PC-3 (cell line): ENCODE results near the gene CPT2. TPM values are rescaled to one million over a fixed set of nuclear protein-coding genes. Genes with fewer than 3 reads are reported as not detected.

Experiments
- ATAC-seq: fragments of 200-7000 bp; cut with Tn5 transposase; 2 replicates; pipeline ENCODE4 v1.9.1; 2020; ENCODE audit warnings: mild to moderate bottlenecking, moderate library complexity
- BruUV-seq: library from RNA; stranded (reverse); fragments of 400-500 nt; replicated peaks from 2 replicates; lab custom pipeline; 2021; lab: Mats Ljungman, UMichigan
- CTCF ChIA-PET: fragments of 300-600 bp; sonication (Branson Sonifier 250); formaldehyde crosslinking; loops from one replicate; lab custom pipeline; 2022; ENCODE audit warnings: antibody characterized with exemption; lab: Charles Lee
- POLR2A ChIA-PET: fragments of 300-600 bp; sonication (Branson Sonifier 250); formaldehyde crosslinking; loops from one replicate; lab custom pipeline; 2022; ENCODE audit warnings: antibody characterized with exemption; ENCODE audit not compliant: unreplicated experiment; lab: Charles Lee
- DNase-seq: peaks from one replicate; pipeline ENCODE4 v3.0.0-alpha.2; 2015
- H2AFZ ChIP-seq: fragments of 300-600 bp; sonication (generic); 2 replicates; pipeline ENCODE4 v1.6.0; 2016; ENCODE audit warnings: antibody characterized with exemption, low read length
- H3F3A ChIP-seq: fragments of 300-600 bp; sonication (generic); one replicate; pipeline ENCODE4 v1.6.0; 2017; ENCODE audit warnings: antibody characterized with exemption, low read length, control low read depth, mild to moderate bottlenecking; ENCODE audit not compliant: unreplicated experiment
- H3K27ac ChIP-seq: fragments of 300-600 bp; sonication (generic); 2 replicates; pipeline ENCODE4 v1.5.1; 2016; ENCODE audit warnings: mild to moderate bottlenecking, low read length
- H3K27me3 ChIP-seq: fragments of 300-600 bp; sonication (generic); 2 replicates; pipeline ENCODE4 v1.6.1; 2016; ENCODE audit warnings: low read length, mixed read lengths
- H3K36me3 ChIP-seq: fragments of 300-600 bp; sonication (generic); 2 replicates; pipeline ENCODE4 v1.6.1; 2016; ENCODE audit warnings: low read depth, mixed run types, low read length, mixed read lengths
- H3K4me1 ChIP-seq: fragments of 300-600 bp; sonication (generic); 2 replicates; pipeline ENCODE4 v1.5.1; 2016; ENCODE audit warnings: low read length; ENCODE audit not compliant: insufficient read depth
- H3K4me2 ChIP-seq: fragments of 300-600 bp; sonication (generic); 2 replicates; pipeline ENCODE4 v1.6.0; 2016; ENCODE audit warnings: low read length
- H3K4me3 ChIP-seq: fragments of 300-600 bp; sonication (generic); 2 replicates; pipeline ENCODE4 v1.5.1; 2016; ENCODE audit warnings: mild to moderate bottlenecking, low read length, mixed read lengths
- H3K79me2 ChIP-seq: fragments of 300-600 bp; sonication (generic); 2 replicates; pipeline ENCODE4 v1.6.1; 2017; ENCODE audit warnings: low read length, mixed read lengths
- H3K9ac ChIP-seq: fragments of 300-600 bp; sonication (generic); 2 replicates; pipeline ENCODE4 v1.6.0; 2016; ENCODE audit warnings: mild to moderate bottlenecking, low read length
- H3K9me2 ChIP-seq: fragments of 300-600 bp; sonication (generic); replicated peaks from 2 replicates; pipeline ENCODE4 v1.6.1; 2016; ENCODE audit warnings: mixed run types, low read length, mixed read lengths
- H3K9me3 ChIP-seq: fragments of 300-600 bp; sonication (generic); 2 replicates; pipeline ENCODE4 v1.6.1; 2016; ENCODE audit warnings: low read length, mixed read lengths
- H4K20me1 ChIP-seq: fragments of 300-600 bp; sonication (generic); 2 replicates; pipeline ENCODE4 v1.6.1; 2016; ENCODE audit warnings: low read length, mixed read lengths
- CTCF ChIP-seq: fragments of 300-600 bp; sonication (generic); conservative IDR thresholded peaks from 2 replicates; pipeline ENCODE4 v1.5.1; 2017; ENCODE audit warnings: antibody characterized with exemption, low read depth, mild to moderate bottlenecking, low read length
- EZH2 ChIP-seq: fragments of 300-600 bp; sonication (generic); IDR thresholded peaks from one replicate; pipeline ENCODE4 v1.6.1; 2017; ENCODE audit warnings: antibody characterized with exemption, mild to moderate bottlenecking, low read length; ENCODE audit not compliant: unreplicated experiment
- EZH2phosphoT487 ChIP-seq: fragments of 300-600 bp; sonication (generic); IDR thresholded peaks from 2 replicates; pipeline ENCODE4 v1.6.1; 2018; ENCODE audit warnings: mild to moderate bottlenecking, antibody characterized with exemption, low read length, borderline replicate concordance
- intact Hi-C: fragments of 100-400 bp; cut with micrococcal nuclease; formaldehyde crosslinking; loops from 2 replicates; pipeline ENCODE4 v1.9.0; 2023
- total RNA-seq: library from RNA; depleted of rRNA; stranded (reverse); fragments of >200 nt; gene quantifications from 2 replicates; pipeline ENCODE4 v1.2.3, GENCODE V29; 2014

Gene CPT2
- total RNA-seq, 1 experiment from 2014 or later = 27.1 TPM

GRCh38 chr1:53180226-53180625 is 16.4 kb upstream of the CPT2 start:
- H3K4me1 ChIP-seq = peaks cover 35% of the 10 kb centered on the region
- no peaks in the 10 kb centered on the region for H3K36me3 ChIP-seq
- no peak for ATAC-seq
- H3K27ac ChIP-seq = no peak overlapping the region
- intact Hi-C loops = loop anchor here (10.0 kb wide), 1 partner anchor 165 kb away; no protein-coding TSS in a partner anchor
- no TSS peak for BruUV-seq
- ChIA-PET CTCF (no interaction called here), POLR2A (no interaction called here)
- H2AFZ ChIP-seq = no peak overlapping the region
- H3F3A ChIP-seq = no peaks in the 10 kb centered on the region
- H3K4me2 ChIP-seq = no peak overlapping the region
- H3K27me3 ChIP-seq = no peaks in the 10 kb centered on the region
- H3K9me3 ChIP-seq = no peaks in the 10 kb centered on the region
- TF ChIP-seq EZH2phosphoT487 (no peak), CTCF (no peak), EZH2 (no peak)
- no peak for DNase-seq
- H3K9me2 ChIP-seq = no peaks in the 10 kb centered on the region
- H3K4me3 ChIP-seq = no peak overlapping the region
- no peak overlapping the region for H3K9ac ChIP-seq
- H3K79me2 ChIP-seq = no peaks in the 10 kb centered on the region
- H4K20me1 ChIP-seq = no peaks in the 10 kb centered on the region

GRCh38 chr1:53180951-53181350 is 15.7 kb upstream of the CPT2 start:
- no peaks in the 10 kb centered on the region for H3K79me2 ChIP-seq
- no peaks in the 10 kb centered on the region for H3K27me3 ChIP-seq
- no peak overlapping the region for H3K9ac ChIP-seq
- H3K9me2 ChIP-seq = no peaks in the 10 kb centered on the region
- peaks cover 31% of the 10 kb centered on the region for H3K4me1 ChIP-seq
- no peaks in the 10 kb centered on the region for H4K20me1 ChIP-seq
- intact Hi-C loops = loop anchor here (10.0 kb wide), 1 partner anchor 166 kb away; no protein-coding TSS in a partner anchor
- H3F3A ChIP-seq = no peaks in the 10 kb centered on the region
- ATAC-seq (no peak), DNase-seq (no peak)
- no peak overlapping the region for H3K4me2 ChIP-seq
- CTCF ChIA-PET = interaction anchor here (0.5 to 0.6 kb wide), 2 partner anchors 167 to 254 kb away, joined by 7 to 8 read pairs; partner anchors contain the start of gene SCP2
- H3K27ac ChIP-seq = no peak overlapping the region
- TF ChIP-seq EZH2 (no peak), EZH2phosphoT487 (no peak), CTCF (no peak)
- no peak overlapping the region for H2AFZ ChIP-seq
- BruUV-seq = no TSS peak
- no peaks in the 10 kb centered on the region for H3K36me3 ChIP-seq
- H3K4me3 ChIP-seq = no peak overlapping the region
- POLR2A ChIA-PET = no interaction called here
- no peaks in the 10 kb centered on the region for H3K9me3 ChIP-seq

- no peaks in the 10 kb centered on the region for H3F3A ChIP-seq
- H3K27ac ChIP-seq = no peak overlapping the region
- TF ChIP-seq EZH2phosphoT487 (no peak), CTCF (peak; percentile 95), EZH2 (no peak)
- no peak overlapping the region for H3K4me3 ChIP-seq
- ATAC-seq (peak; percentile 76), DNase-seq (peak; percentile 95)
- H3K4me2 ChIP-seq = peak overlapping the region; percentile 8; the same call in 1 of the 2 replicates
- no peaks in the 10 kb centered on the region for H3K27me3 ChIP-seq
- no peaks in the 10 kb centered on the region for H3K9me2 ChIP-seq
- H4K20me1 ChIP-seq = no peaks in the 10 kb centered on the region
- H3K9me3 ChIP-seq = no peaks in the 10 kb centered on the region
- no peak overlapping the region for H3K9ac ChIP-seq
- peaks cover 27% of the 10 kb centered on the region for H3K4me1 ChIP-seq
- ChIA-PET CTCF (no interaction called here), POLR2A (interaction anchor here (0.6 kb wide), 1 partner anchor 834 kb away, joined by 3 read pairs; no protein-coding TSS in a partner anchor)
- no TSS peak for BruUV-seq
- H3K79me2 ChIP-seq = no peaks in the 10 kb centered on the region
- peak overlapping the region; percentile 35 for H2AFZ ChIP-seq
- intact Hi-C loops = loop anchor here (2.0 to 10.0 kb wide), 2 partner anchors 167 to 481 kb away; no protein-coding TSS in a partner anchor
- H3K36me3 ChIP-seq = no peaks in the 10 kb centered on the region
Measured at GRCh38 chr1:53182111-53182593, 14.5 kb upstream of the CPT2 start.
